Coronary artery (tissue), 2 donors: ENCODE results near the gene HK2.

ENCODE experiments used
- DNase-seq: peaks from one replicate; pipeline ENCODE4 v3.0.0-alpha.2; 2017; ENCODE audit warnings: low spot score
- H3K27ac ChIP-seq, 2 donors: fragments of 200-600 bp; sonication (generic); one replicate each; pipeline ENCODE4 v1.5.1; 2016 to 2019
- H3K4me3 ChIP-seq: fragments of 200-600 bp; sonication (generic); 2 replicates; pipeline ENCODE4 v1.5.1; 2016; ENCODE audit warnings: mild to moderate bottlenecking, moderate library complexity
- TF ChIP-seq, protein P1 (sequence below): fragments of 200-600 bp; sonication (generic); IDR thresholded peaks from one replicate; pipeline ENCODE4 v1.5.1; 2019; ENCODE audit warnings: antibody characterized with exemption

HK2 gene

GRCh38 chr2:74924463-74925265 lies 90.7 kb downstream of the HK2 start:
- H3K27ac ChIP-seq: no peak overlapping the region
- DNase-seq: no peak
- TF ChIP-seq, protein P1, sequence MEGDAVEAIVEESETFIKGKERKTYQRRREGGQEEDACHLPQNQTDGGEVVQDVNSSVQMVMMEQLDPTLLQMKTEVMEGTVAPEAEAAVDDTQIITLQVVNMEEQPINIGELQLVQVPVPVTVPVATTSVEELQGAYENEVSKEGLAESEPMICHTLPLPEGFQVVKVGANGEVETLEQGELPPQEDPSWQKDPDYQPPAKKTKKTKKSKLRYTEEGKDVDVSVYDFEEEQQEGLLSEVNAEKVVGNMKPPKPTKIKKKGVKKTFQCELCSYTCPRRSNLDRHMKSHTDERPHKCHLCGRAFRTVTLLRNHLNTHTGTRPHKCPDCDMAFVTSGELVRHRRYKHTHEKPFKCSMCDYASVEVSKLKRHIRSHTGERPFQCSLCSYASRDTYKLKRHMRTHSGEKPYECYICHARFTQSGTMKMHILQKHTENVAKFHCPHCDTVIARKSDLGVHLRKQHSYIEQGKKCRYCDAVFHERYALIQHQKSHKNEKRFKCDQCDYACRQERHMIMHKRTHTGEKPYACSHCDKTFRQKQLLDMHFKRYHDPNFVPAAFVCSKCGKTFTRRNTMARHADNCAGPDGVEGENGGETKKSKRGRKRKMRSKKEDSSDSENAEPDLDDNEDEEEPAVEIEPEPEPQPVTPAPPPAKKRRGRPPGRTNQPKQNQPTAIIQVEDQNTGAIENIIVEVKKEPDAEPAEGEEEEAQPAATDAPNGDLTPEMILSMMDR: no peak
- H3K4me3 ChIP-seq: no peak overlapping the region

- no peak for DNase-seq
- TF ChIP-seq, protein P1: no peak
- H3K4me3 ChIP-seq: no peak overlapping the region
- H3K27ac ChIP-seq: no peak overlapping the region
Measured at GRCh38 chr2:74925361-74925786, 91.4 kb downstream of the HK2 start.

- TF ChIP-seq, protein P1: no peak
- DNase-seq: no peak
- Histone ChIP-seq H3K4me3 (no peak overlapping the region), H3K27ac (no peak overlapping the region)
Measured at GRCh38 chr2:74927621-74928020, 93.7 kb downstream of the HK2 start.

- no peak overlapping the region for H3K27ac ChIP-seq
- no peak overlapping the region for H3K4me3 ChIP-seq
- TF ChIP-seq, protein P1: no peak
- DNase-seq: no peak
Measured at GRCh38 chr2:74930811-74931486, 97.0 kb downstream of the HK2 start.

GRCh38 chr2:74931940-74932339 lies 98.0 kb downstream of the HK2 start:
- TF ChIP-seq, protein P1: no peak
- no peak overlapping the region for H3K27ac ChIP-seq
- DNase-seq: no peak
- no peak overlapping the region for H3K4me3 ChIP-seq

DNA sequence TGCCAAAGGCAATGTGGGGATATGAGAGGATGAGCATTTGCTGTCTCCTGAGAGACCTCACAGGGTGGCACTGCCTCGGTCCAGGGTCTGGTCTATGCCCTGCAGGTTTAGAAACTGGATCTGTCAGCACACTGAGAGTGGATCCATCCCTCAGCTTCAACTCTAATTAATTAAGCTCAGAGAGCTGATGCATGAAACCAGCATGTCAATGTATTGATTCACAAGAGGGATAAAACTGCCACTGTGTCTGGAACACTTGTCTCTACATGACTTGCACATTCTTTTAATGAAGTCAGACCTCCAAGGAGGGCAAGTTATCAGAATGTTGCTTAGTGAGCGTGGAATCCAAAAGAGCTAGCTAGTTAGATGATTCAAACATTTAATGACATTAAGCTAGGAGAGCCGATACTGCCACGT lies 102.1 kb downstream of the HK2 start:
- no peak overlapping the region for H3K27ac ChIP-seq
- H3K4me3 ChIP-seq: no peak overlapping the region
- TF ChIP-seq, protein P1: no peak
- DNase-seq: no peak
